GM21367 (cell line): ENCODE data around the gene TMEM240.

ENCODE experiments used
- ATAC-seq: cut with Tn5 transposase; IDR thresholded peaks from one replicate; pipeline ENCODE4 v1.9.1; 2021; ENCODE audit not compliant: unreplicated experiment

TMEM240 gene

DNA sequence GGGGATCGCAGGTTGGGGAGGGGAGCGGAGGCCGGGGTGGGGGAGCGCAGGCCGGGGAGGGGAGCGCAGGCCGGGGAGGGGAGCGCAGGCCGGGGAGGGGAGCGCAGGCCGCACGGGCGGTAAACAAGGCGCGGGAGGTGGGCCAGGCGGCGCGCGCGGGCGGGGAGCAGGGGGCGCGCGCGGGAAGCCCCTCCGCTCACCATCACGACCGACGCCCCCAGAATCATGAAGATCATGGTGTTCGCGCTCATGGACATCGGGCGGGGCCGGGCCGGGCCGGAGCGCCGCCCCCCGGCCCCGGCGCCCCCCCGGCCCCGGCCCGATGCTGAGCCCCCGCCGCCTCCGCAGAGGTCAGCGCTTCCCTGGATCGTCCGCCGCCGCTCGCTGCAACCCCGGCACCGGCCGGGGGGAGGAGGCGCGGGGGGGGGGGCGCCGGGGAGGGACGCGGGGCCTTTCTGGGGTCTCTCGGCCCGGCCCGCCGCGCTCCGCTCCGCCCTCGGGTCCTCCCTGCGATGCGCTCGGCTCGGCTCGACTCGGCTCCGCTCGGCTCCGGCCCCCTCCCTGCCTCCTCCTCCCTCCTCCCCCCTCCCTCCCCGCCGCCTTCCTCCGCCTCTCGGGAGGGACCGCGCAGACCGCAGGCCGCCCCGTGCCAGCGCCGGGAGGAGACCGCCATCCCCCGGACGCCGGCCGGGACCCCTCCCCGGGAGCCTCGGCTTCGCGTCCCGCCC lies at the start of gene TMEM240:
TSS of gene TMEM240 (minus strand) at position 535 of the 728 bp plus-strand sequence. CDS start at position 257, 278 bp downstream.
- ATAC-seq: no peak

GRCh38 chr1:1583347-1584010 lies 43.1 kb upstream of the TMEM240 start:
- no peak for ATAC-seq

- no peak for ATAC-seq
Measured at GRCh38 chr1:1582585-1583346, 42.3 kb upstream of the TMEM240 start.

DNA sequence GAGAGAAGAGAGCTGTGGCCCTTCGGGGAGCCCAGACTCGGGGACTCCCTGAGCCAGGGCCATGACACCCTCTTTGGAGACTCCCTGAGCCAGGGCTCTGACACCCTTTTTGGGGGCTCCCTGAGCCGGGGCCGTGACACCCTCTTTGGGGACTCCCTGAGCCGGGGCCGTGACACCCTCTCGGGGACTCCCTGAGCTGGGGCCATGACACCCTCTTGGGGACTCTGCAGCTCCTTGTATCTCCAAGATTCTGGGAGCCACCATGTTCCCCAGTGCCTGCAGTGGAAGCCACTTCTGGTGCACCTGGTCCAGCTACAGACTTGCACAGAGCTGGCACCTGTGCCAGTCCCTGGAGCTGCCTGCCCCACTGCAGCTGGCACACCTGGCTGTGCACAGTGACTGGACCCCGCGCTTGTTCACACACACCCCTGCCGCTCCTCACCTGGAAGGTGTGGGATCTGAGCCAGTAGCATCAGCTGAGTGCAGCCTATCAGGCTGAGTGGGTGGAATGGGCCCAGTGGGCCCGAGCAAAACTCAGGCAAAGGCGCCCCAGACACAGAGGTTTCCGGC lies 38.0 kb upstream of the TMEM240 start:
- ATAC-seq: no peak

- ATAC-seq: no peak
Measured at GRCh38 chr1:1577367-1578011, 37.1 kb upstream of the TMEM240 start.

GRCh38 chr1:1574721-1575537 lies 34.5 kb upstream of the TMEM240 start, which contains the start of gene SSU72:
Gene SSU72 (minus strand): TSS chr1:1574863. CDS start chr1:1574557, 306 bp downstream.
- ATAC-seq: peak; percentile 75

DNA sequence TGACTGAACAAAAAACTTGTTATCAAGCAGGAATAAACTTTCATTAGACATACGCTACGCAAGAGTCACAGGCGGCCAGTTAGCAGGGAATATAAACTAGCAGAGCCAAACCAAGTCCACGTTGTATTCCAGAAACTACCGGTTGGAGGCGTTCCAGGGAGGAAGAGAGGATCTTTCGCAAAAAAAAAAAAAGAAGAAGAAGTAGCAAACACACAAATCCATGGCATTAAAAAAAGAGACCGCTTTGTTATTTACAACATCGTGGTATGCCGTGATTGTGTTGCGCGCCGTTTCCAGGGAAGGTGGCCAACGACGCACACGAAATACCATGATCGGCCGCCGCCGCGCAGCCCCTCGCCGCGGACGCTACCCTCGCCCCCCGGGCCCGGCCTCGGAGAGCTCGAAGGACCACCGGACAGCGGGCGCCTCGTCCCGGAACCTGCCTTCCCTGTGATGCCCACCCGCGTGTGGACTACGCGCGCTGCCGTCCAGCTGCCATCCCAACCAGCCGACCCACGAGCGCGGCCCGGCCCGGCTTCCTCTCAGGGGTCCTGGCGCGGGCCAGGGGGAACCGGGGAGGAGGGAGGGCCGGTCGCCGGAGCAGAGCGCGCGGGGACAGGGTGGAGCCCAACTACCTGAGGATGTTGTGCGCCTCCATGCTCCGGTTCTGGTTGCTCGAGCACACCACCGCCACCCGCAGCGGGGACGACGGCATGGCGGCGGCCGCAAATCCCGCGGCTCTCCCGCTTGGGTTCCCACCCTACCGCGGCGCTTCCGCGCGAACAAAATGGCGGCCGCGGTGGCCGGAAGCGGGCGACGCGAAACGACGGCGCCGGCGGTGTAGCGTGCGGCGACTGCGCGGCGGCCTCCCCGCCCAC lies 33.7 kb upstream of the TMEM240 start:
- peak; percentile 50 for ATAC-seq

GRCh38 chr1:1569341-1569740 lies 28.9 kb upstream of the TMEM240 start:
- ATAC-seq: no peak

DNA sequence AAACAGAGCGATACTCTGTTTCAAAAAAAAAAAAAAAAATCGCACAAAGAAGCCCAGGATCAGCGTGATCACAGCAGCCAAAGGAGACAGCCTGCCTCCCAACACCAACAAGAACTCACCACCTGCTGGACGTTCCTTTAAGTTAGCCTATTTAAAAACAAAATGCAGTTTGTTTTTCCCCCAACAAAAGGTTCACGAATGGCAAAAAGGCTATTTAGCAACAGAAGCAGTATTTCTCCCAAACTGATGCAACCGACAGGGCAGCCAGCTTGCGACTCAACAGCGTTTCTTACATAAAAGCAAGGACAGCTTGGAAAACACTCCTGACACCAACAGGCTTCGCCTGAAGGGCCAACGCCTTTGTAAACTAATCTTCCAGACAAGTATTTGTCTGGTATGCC lies 27.5 kb upstream of the TMEM240 start:
- ATAC-seq: no peak

- ATAC-seq: no peak
Measured at GRCh38 chr1:1567152-1567875, 26.9 kb upstream of the TMEM240 start.

DNA sequence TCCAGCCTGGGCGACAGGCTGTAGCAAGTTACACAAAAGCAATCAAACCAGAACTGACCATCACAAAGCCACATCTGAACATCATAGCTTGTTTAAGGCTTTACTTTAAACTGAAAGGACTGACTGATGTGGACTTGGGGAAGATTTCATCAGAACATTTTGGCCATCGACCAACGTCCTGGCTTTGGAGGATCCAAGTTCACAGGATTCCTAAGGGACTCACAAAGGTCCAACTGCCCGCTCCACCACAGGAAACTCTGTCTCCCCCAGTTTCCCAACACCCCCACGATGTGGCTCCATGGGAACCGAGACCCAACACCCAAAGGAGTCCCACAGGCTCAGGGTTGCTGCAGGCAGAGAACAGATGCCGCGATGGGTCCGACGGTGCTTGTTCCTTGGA lies 24.9 kb upstream of the TMEM240 start:
- no peak for ATAC-seq

DNA sequence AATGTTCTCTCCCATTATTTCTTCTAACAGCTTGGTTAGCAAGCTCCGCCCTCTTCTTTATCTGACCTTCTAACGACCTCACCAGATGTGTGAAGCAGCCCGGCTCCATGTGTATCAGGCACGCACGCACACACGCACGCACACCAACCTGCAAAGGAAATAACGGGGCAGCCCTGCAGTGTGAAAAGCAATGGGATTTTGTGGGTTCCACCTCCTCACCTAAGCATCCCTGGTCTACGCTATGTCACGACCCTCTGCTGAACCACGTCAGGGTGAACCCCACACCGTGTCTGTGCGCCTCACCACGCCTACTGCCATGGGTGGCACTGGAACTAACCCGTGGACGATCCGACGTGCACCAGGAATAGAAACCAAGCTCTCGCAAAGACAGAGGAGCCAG lies 23.8 kb upstream of the TMEM240 start:
- ATAC-seq: no peak

GRCh38 chr1:1563688-1564087 lies 23.3 kb upstream of the TMEM240 start:
- no peak for ATAC-seq

- ATAC-seq: no peak
Measured at GRCh38 chr1:1562556-1563195, 22.3 kb upstream of the TMEM240 start.

GRCh38 chr1:1561801-1562470 lies 21.5 kb upstream of the TMEM240 start:
- no peak for ATAC-seq

DNA sequence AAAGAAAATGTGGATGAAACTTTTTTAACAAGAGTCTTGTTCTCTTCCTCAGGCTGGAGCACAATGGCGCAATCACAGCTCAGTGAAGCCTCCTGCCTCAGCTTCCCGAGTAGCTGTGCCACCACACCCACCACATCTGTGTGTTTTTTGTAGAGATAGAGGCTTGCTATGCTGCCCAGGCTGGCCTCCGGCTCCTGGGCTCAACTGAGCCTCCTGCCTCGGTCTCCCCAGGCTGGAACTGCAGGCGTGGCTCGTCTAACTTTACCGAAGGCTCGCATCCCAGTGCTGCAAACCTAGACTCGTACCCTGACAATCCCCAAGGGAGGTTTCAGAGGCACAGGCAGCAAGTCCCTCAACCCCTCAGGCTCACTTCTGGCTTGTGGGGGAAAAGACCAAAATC lies 19.8 kb upstream of the TMEM240 start:
- no peak for ATAC-seq

DNA sequence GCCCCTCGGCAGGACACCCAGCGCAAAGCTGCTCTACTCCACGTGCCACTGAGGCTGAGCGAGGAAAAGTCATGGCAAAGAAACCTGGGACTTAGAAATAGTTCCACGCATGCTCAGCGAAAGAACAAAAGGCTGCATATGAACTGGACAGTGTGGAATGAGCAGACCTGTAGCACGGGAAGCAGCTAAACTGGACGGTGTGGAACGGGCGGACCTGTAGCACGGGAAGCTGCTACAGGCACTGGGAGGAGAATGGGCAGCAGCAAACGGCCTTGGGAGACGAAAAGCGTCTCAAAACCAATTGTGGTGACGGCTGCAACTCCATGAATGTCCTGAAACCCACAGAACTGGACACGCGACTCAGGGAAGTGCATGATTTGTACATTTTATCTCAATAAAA lies 18.6 kb upstream of the TMEM240 start:
- no peak for ATAC-seq
